OCI-LY7 (cell line): ENCODE measurements around the gene PTPRU. TPM values are rescaled to one million over a fixed set of nuclear protein-coding genes. Genes with fewer than 3 reads are reported as not detected.

Source experiments
- BruUV-seq: library from RNA; stranded (reverse); fragments of 400-500 nt; replicated peaks from 2 replicates; lab custom pipeline; 2021; lab: Mats Ljungman, UMichigan
- CTCF ChIA-PET: fragments of 300-600 bp; sonication (Branson Sonifier 250); formaldehyde crosslinking; loops from one replicate; lab custom pipeline; 2022; ENCODE audit warnings: antibody characterized with exemption; ENCODE audit not compliant: unreplicated experiment; lab: Charles Lee
- POLR2A ChIA-PET: fragments of 300-600 bp; sonication (Branson Sonifier 250); formaldehyde crosslinking; loops from one replicate; lab custom pipeline; 2022; ENCODE audit warnings: antibody characterized with exemption; lab: Charles Lee
- DNase-seq: peaks from one replicate; pipeline ENCODE4 v3.0.0-alpha.2; 2015; ENCODE audit warnings: low spot score
- H2AFZ ChIP-seq: fragments of 200-600 bp; sonication (generic), shearing (Covaris generic); 2 replicates; pipeline ENCODE4 v1.6.1; 2014; ENCODE audit warnings: mild to moderate bottlenecking, antibody characterized with exemption, low read length, moderate library complexity
- H3K27ac ChIP-seq: fragments of 200-600 bp; sonication (generic); 2 replicates; pipeline ENCODE4 v1.5.1; 2014; ENCODE audit warnings: mixed run types, low read depth, mild to moderate bottlenecking, moderate library complexity, low read length, inconsistent platforms; ENCODE audit not compliant: poor library complexity, severe bottlenecking
- H3K36me3 ChIP-seq: fragments of 200-600 bp; sonication (generic); 2 replicates; pipeline ENCODE4 v1.6.1; 2014; ENCODE audit warnings: mild to moderate bottlenecking, antibody characterized with exemption, low read length, moderate library complexity, mixed read lengths; ENCODE audit not compliant: insufficient read depth
- H3K4me1 ChIP-seq: fragments of 200-600 bp; sonication (generic); 2 replicates; pipeline ENCODE4 v1.5.1; 2014; ENCODE audit warnings: mild to moderate bottlenecking, low read length; ENCODE audit not compliant: insufficient read depth, poor library complexity, severe bottlenecking
- H3K4me2 ChIP-seq: fragments of 200-600 bp; sonication (generic); 2 replicates; pipeline ENCODE4 v1.6.1; 2014; ENCODE audit warnings: mild to moderate bottlenecking, low read length
- H3K4me3 ChIP-seq: fragments of 200-600 bp; sonication (generic); 2 replicates; pipeline ENCODE4 v1.5.1; 2014; ENCODE audit warnings: mild to moderate bottlenecking, low read depth, low read length; ENCODE audit not compliant: poor library complexity, severe bottlenecking
- H3K79me2 ChIP-seq: fragments of 200-600 bp; sonication (generic); 2 replicates; pipeline ENCODE4 v1.6.1; 2016; ENCODE audit warnings: low read depth, mild to moderate bottlenecking, low read length, moderate library complexity, mixed read lengths; ENCODE audit not compliant: insufficient read depth
- H3K9me2 ChIP-seq: fragments of 200-600 bp; sonication (generic); 2 replicates; pipeline ENCODE4 v1.6.1; 2016; ENCODE audit warnings: mild to moderate bottlenecking, low read length, mixed read lengths; ENCODE audit not compliant: insufficient read depth
- H3K9me3 ChIP-seq: fragments of 200-600 bp; sonication (generic); 2 replicates; pipeline ENCODE4 v1.6.1; 2014; ENCODE audit warnings: mild to moderate bottlenecking, mixed run types, low read length, mixed read lengths
- H4K20me1 ChIP-seq: fragments of 200-600 bp; sonication (generic); 2 replicates; pipeline ENCODE4 v1.6.1; 2014; ENCODE audit warnings: mild to moderate bottlenecking, antibody characterized with exemption, low read length, moderate library complexity, mixed read lengths; ENCODE audit not compliant: insufficient read depth
- CTCF ChIP-seq: fragments of 200-600 bp; sonication (generic); conservative IDR thresholded peaks from 2 replicates; pipeline ENCODE4 v1.5.1; 2014; ENCODE audit warnings: mild to moderate bottlenecking, antibody characterized with exemption, low read length, moderate library complexity, mixed read lengths
- EZH2phosphoT487 ChIP-seq: fragments of 200-600 bp; sonication (generic); IDR thresholded peaks from 2 replicates; pipeline ENCODE4 v1.6.1; 2018; ENCODE audit warnings: low read depth, borderline replicate concordance, mild to moderate bottlenecking, mixed run types, antibody characterized with exemption, low read length, moderate library complexity, mixed read lengths
- intact Hi-C: fragments of 100-400 bp; cut with micrococcal nuclease; formaldehyde crosslinking; loops from one replicate; pipeline ENCODE4 v1.10.0; 2022; ENCODE audit not compliant: unreplicated experiment
- total RNA-seq, 2 experiments: library from RNA; depleted of rRNA in 1 of 2; stranded (reverse); fragments of >200 nt in 1 of 2; shearing (Covaris generic) in 1 of 2; gene quantifications; 2 replicates each; pipeline ENCODE4 v1.2.3, GENCODE V29; 2014 to 2022

PTPRU gene
- total RNA-seq, 2 experiments from 2014 or later, result 2.5 to 4.6 TPM

GRCh38 chr1:29251164-29252124 is 15.1 kb downstream of the PTPRU start:
- H4K20me1 ChIP-seq, result no peaks in the 10 kb centered on the region
- H3K9me2 ChIP-seq, result no peaks in the 10 kb centered on the region
- intact Hi-C loops, result no loop called here
- no peak overlapping the region for H2AFZ ChIP-seq
- H3K4me1 ChIP-seq, result no peaks in the 10 kb centered on the region
- H3K4me3 ChIP-seq, result no peak overlapping the region
- ChIA-PET POLR2A (no interaction called here), CTCF (no interaction called here)
- no TSS peak for BruUV-seq
- no peak overlapping the region for H3K4me2 ChIP-seq
- H3K79me2 ChIP-seq, result no peaks in the 10 kb centered on the region
- no peak for DNase-seq
- H3K36me3 ChIP-seq, result no peaks in the 10 kb centered on the region
- no peak overlapping the region for H3K27ac ChIP-seq
- no peaks in the 10 kb centered on the region for H3K9me3 ChIP-seq
- TF ChIP-seq CTCF (no peak), EZH2phosphoT487 (no peak)

GRCh38 chr1:29253180-29253579 is 16.9 kb downstream of the PTPRU start:
- H3K36me3 ChIP-seq, result no peaks in the 10 kb centered on the region
- no peaks in the 10 kb centered on the region for H3K79me2 ChIP-seq
- H3K4me1 ChIP-seq, result no peaks in the 10 kb centered on the region
- no peaks in the 10 kb centered on the region for H3K9me2 ChIP-seq
- TF ChIP-seq CTCF (no peak), EZH2phosphoT487 (no peak)
- no peak for DNase-seq
- H4K20me1 ChIP-seq, result no peaks in the 10 kb centered on the region
- CTCF ChIA-PET, result no interaction called here
- no peak overlapping the region for H3K4me3 ChIP-seq
- intact Hi-C loops, result no loop called here
- no peak overlapping the region for H3K4me2 ChIP-seq
- no peak overlapping the region for H3K27ac ChIP-seq
- BruUV-seq, result no TSS peak
- H2AFZ ChIP-seq, result no peak overlapping the region
- POLR2A ChIA-PET, result no interaction called here
- H3K9me3 ChIP-seq, result no peaks in the 10 kb centered on the region

GRCh38 chr1:29254346-29254745 is 18.0 kb downstream of the PTPRU start:
- Histone ChIP-seq H3K4me1 (no peaks in the 10 kb centered on the region), H4K20me1 (no peaks in the 10 kb centered on the region), H3K27ac (no peak overlapping the region), H3K4me2 (no peak overlapping the region), H2AFZ (no peak overlapping the region), H3K4me3 (no peak overlapping the region), H3K9me3 (no peaks in the 10 kb centered on the region), H3K36me3 (no peaks in the 10 kb centered on the region), H3K9me2 (no peaks in the 10 kb centered on the region), H3K79me2 (no peaks in the 10 kb centered on the region)
- TF ChIP-seq EZH2phosphoT487 (no peak), CTCF (no peak)
- DNase-seq, result no peak
- POLR2A ChIA-PET, result no interaction called here
- no TSS peak for BruUV-seq
- CTCF ChIA-PET, result no interaction called here
- intact Hi-C loops, result no loop called here
